Measurements from ENCODE around the gene EPS15.

The EPS15 gene

DNA sequence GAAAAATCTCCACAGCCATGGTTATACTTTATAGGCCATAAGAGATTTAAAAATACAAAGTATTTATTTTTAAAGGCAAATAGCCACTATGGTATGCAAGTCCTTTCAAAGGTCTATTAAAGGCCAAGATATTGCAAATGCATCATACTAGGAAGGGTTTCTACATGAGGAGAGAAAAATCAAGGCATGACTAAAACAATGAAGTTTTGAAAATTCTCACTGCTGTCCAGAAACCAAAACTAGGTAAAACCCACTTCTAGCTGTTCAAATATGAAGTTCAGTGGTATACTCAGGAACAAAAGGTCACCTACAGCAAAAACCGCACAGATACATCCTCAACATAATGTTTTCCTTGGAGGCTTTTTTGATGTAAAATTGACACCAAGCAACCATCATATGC, 75.0 kb downstream of the EPS15 start:
- ChIA-PET POLR2A (no interaction called here), CTCF (interaction anchor here (0.6 to 0.9 kb wide), 3 partner anchors 27 to 584 kb away, joined by 3 to 4 read pairs (median 3); no protein-coding TSS in a partner anchor)
- Histone ChIP-seq H3K4me1 (ENCODE audit: control insufficient read depth, insufficient read depth, low read length) (peaks cover 9% of the 10 kb centered on the region), H3K27ac (ENCODE audit: extremely low read depth, low read depth, low read length) (no peak overlapping the region), H3K36me3 (ENCODE audit: control insufficient read depth in 2 of 2, insufficient read depth in 1 of 2, low read length in 2 of 2) (peaks cover 0 to 28% of the 10 kb centered on the region in 2 experiments), H3K4me3 (ENCODE audit: low read depth, low read length) (no peak overlapping the region), H3K9me3 (ENCODE audit: control insufficient read depth, insufficient read depth, low read depth, low read length) (no peaks in the 10 kb centered on the region)
- TF ChIP-seq ZSCAN30 (tag by site-specific recombination; IDR thresholded peaks at IDR 0.05): no peak
- no peak for TF ChIP-seq ZNF514 (tag by site-specific recombination; IDR thresholded peaks at IDR 0.05)
- TF ChIP-seq ZNF223 (tag by site-specific recombination; IDR thresholded peaks at IDR 0.05): no peak
- no peak for TF ChIP-seq ZNF248 (tag by site-specific recombination; IDR thresholded peaks at IDR 0.05)
- TF ChIP-seq, protein P1, sequence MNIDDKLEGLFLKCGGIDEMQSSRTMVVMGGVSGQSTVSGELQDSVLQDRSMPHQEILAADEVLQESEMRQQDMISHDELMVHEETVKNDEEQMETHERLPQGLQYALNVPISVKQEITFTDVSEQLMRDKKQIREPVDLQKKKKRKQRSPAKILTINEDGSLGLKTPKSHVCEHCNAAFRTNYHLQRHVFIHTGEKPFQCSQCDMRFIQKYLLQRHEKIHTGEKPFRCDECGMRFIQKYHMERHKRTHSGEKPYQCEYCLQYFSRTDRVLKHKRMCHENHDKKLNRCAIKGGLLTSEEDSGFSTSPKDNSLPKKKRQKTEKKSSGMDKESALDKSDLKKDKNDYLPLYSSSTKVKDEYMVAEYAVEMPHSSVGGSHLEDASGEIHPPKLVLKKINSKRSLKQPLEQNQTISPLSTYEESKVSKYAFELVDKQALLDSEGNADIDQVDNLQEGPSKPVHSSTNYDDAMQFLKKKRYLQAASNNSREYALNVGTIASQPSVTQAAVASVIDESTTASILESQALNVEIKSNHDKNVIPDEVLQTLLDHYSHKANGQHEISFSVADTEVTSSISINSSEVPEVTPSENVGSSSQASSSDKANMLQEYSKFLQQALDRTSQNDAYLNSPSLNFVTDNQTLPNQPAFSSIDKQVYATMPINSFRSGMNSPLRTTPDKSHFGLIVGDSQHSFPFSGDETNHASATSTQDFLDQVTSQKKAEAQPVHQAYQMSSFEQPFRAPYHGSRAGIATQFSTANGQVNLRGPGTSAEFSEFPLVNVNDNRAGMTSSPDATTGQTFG (tag by site-specific recombination; IDR thresholded peaks at IDR 0.05; ENCODE audit: borderline replicate concordance): no peak
- no peak for TF ChIP-seq ZNF549 (tag by site-specific recombination; IDR thresholded peaks at IDR 0.05)
- TF ChIP-seq ZNF37A (tag by site-specific recombination; IDR thresholded peaks at IDR 0.05): no peak

DNA sequence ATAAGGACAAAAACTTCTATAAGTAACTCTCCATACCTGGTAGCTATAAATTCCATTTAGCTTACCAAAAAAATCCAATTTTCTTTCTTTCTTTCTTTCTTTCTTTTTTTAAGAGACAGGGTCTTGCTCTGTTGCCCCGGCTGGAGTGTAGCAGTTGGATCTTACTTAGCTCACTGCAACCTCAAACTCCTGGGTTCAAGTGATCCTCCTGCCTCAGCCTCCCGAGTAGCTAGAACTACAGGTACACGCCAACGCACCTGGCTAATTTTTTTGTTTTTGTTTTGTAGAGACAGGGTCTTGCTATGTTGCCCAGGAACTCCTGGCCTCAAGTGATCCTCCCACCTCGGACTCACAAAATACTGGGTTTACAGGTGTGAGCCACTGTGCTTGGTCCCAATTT, 75.5 kb downstream of the EPS15 start:
- TF ChIP-seq BCL11A (tag by site-specific recombination; IDR thresholded peaks at IDR 0.05; ENCODE audit: low read depth): no peak
- TF ChIP-seq ZNF121 (tag by site-specific recombination; IDR thresholded peaks at IDR 0.05): peak; percentile 98
- TF ChIP-seq, protein P2, sequence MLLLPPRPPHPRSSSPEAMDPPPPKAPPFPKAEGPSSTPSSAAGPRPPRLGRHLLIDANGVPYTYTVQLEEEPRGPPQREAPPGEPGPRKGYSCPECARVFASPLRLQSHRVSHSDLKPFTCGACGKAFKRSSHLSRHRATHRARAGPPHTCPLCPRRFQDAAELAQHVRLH (tag by site-specific recombination; IDR thresholded peaks at IDR 0.05): 0 out of 2 replicates have a peak, but pooled peaks have one; percentile 17
- H3K4me1 ChIP-seq (ENCODE audit: control insufficient read depth, insufficient read depth, low read length): peaks cover 9% of the 10 kb centered on the region
- H3K4me3 ChIP-seq (ENCODE audit: low read depth, low read length): no peak overlapping the region
- no peak overlapping the region for H3K27ac ChIP-seq (ENCODE audit: extremely low read depth, low read depth, low read length)
- H3K9me3 ChIP-seq (ENCODE audit: control insufficient read depth, insufficient read depth, low read depth, low read length): no peaks in the 10 kb centered on the region
- ChIA-PET CTCF (interaction anchor here (0.6 to 0.7 kb wide), 2 partner anchors 74 to 584 kb away, joined by 3 to 4 read pairs; no protein-coding TSS in a partner anchor), POLR2A (no interaction called here)
- peaks cover 0 to 33% of the 10 kb centered on the region in 2 experiments for H3K36me3 ChIP-seq (ENCODE audit: control insufficient read depth in 2 of 2, insufficient read depth in 1 of 2, low read length in 2 of 2)

DNA sequence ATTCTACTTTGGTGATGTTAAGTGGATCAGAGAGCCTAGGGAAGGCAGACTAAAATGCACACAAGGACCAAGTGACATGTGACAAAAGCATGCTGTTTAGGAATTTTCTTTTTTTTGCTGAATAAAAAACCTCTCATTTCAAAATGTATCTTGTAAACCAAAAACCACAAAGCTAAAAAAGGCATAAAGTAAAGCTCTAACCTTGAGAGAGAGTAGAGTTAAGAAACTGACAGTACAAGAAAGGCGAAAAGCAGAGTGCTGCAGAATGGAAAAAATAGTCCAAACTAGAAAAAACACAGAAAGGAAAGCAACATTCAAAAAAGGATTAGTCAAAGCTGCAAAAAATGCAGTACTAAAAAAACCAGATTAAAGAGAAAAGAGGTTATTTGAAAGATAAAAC, 76.5 kb downstream of the EPS15 start:
- Histone ChIP-seq H3K36me3 (ENCODE audit: control insufficient read depth in 2 of 2, insufficient read depth in 1 of 2, low read length in 2 of 2) (peaks cover 0 to 30% of the 10 kb centered on the region in 2 experiments), H3K9me3 (ENCODE audit: control insufficient read depth, insufficient read depth, low read depth, low read length) (no peaks in the 10 kb centered on the region), H3K27ac (ENCODE audit: extremely low read depth, low read depth, low read length) (no peak overlapping the region), H3K4me1 (ENCODE audit: control insufficient read depth, insufficient read depth, low read length) (peaks cover 9% of the 10 kb centered on the region), H3K4me3 (ENCODE audit: low read depth, low read length) (no peak overlapping the region)
- ChIA-PET POLR2A (no interaction called here), CTCF (interaction anchor here (0.7 kb wide), 1 partner anchor 8 kb away, joined by 5 read pairs; no protein-coding TSS in a partner anchor)
- TF ChIP-seq ZXDB (tag by site-specific recombination; IDR thresholded peaks at IDR 0.05): no peak
- TF ChIP-seq ZBTB8A (tag by site-specific recombination; IDR thresholded peaks at IDR 0.05): no peak
- no peak for TF ChIP-seq ZNF146 (tag by site-specific recombination; IDR thresholded peaks at IDR 0.05)
- TF ChIP-seq, protein P3, sequence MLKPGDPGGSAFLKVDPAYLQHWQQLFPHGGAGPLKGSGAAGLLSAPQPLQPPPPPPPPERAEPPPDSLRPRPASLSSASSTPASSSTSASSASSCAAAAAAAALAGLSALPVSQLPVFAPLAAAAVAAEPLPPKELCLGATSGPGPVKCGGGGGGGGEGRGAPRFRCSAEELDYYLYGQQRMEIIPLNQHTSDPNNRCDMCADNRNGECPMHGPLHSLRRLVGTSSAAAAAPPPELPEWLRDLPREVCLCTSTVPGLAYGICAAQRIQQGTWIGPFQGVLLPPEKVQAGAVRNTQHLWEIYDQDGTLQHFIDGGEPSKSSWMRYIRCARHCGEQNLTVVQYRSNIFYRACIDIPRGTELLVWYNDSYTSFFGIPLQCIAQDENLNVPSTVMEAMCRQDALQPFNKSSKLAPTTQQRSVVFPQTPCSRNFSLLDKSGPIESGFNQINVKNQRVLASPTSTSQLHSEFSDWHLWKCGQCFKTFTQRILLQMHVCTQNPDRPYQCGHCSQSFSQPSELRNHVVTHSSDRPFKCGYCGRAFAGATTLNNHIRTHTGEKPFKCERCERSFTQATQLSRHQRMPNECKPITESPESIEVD (tag by site-specific recombination; IDR thresholded peaks at IDR 0.05): peak; percentile 13; the same call in 1 of the 2 replicates
- TF ChIP-seq ZNF184 (tag by site-specific recombination; IDR thresholded peaks at IDR 0.05): no peak
- TF ChIP-seq, protein P4, sequence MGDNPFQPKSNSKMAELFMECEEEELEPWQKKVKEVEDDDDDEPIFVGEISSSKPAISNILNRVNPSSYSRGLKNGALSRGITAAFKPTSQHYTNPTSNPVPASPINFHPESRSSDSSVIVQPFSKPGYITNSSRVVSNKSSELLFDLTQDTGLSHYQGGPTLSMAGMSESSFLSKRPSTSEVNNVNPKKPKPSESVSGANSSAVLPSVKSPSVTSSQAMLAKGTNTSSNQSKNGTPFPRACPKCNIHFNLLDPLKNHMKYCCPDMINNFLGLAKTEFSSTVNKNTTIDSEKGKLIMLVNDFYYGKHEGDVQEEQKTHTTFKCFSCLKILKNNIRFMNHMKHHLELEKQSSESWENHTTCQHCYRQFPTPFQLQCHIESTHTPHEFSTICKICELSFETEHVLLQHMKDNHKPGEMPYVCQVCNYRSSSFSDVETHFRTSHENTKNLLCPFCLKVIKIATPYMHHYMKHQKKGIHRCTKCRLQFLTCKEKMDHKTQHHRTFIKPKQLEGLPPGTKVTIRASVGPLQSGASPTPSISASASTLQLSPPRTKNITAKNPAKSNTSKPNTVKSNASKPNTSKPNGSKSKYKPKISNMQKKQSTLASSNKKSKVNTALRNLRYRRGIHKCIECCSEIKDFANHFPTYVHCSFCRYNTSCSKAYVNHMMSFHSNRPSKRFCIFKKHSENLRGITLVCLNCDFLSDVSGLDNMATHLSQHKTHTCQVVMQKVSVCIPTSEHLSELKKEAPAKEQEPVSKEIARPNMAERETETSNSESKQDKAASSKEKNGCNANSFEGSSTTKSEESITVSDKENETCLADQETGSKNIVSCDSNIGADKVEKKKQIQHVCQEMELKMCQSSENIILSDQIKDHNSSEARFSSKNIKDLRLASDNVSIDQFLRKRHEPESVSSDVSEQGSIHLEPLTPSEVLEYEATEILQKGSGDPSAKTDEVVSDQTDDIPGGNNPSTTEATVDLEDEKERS (tag by site-specific recombination; IDR thresholded peaks at IDR 0.05): no peak
- TF ChIP-seq, protein P5, sequence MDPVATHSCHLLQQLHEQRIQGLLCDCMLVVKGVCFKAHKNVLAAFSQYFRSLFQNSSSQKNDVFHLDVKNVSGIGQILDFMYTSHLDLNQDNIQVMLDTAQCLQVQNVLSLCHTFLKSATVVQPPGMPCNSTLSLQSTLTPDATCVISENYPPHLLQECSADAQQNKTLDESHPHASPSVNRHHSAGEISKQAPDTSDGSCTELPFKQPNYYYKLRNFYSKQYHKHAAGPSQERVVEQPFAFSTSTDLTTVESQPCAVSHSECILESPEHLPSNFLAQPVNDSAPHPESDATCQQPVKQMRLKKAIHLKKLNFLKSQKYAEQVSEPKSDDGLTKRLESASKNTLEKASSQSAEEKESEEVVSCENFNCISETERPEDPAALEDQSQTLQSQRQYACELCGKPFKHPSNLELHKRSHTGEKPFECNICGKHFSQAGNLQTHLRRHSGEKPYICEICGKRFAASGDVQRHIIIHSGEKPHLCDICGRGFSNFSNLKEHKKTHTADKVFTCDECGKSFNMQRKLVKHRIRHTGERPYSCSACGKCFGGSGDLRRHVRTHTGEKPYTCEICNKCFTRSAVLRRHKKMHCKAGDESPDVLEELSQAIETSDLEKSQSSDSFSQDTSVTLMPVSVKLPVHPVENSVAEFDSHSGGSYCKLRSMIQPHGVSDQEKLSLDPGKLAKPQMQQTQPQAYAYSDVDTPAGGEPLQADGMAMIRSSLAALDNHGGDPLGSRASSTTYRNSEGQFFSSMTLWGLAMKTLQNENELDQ (tag by site-specific recombination; IDR thresholded peaks at IDR 0.05; ENCODE audit: low read depth): no peak
- TF ChIP-seq ZNF221 (tag by site-specific recombination; IDR thresholded peaks at IDR 0.05; ENCODE audit: borderline replicate concordance): no peak
- peak; percentile 48; the same call in 1 of the 2 replicates for TF ChIP-seq PRDM1 (tag by site-specific recombination; IDR thresholded peaks at IDR 0.05)
